Activated naive CD4-positive, alpha-beta T cell treated with anti-CD3 and anti-CD28 coated beads, Interleukin-2, amount 50 U/mL, for 24 hours (primary cell): Measurements from ENCODE around the gene DDX41.
"Not testable (repeated sequence)": the region's sequence is repeated elsewhere in the genome, so short reads cannot be mapped to it uniquely, and the experiment has no call there.

Source experiments
- H3K27ac Mint-ChIP-seq: one replicate; pipeline ENCODE4 v1.8.0; 2021; ENCODE audit warnings: mild to moderate bottlenecking, mixed read lengths
- H3K27me3 Mint-ChIP-seq: one replicate; pipeline ENCODE4 v1.8.0; 2021; ENCODE audit warnings: mixed read lengths
- H3K36me3 Mint-ChIP-seq: one replicate; pipeline ENCODE4 v1.8.0; 2021; ENCODE audit warnings: mixed read lengths
- H3K4me1 Mint-ChIP-seq: one replicate; pipeline ENCODE4 v1.8.0; 2021; ENCODE audit warnings: mixed read lengths
- H3K4me3 Mint-ChIP-seq: one replicate; pipeline ENCODE4 v1.8.0; 2021; ENCODE audit warnings: mild to moderate bottlenecking, mixed read lengths
- H3K9me3 Mint-ChIP-seq: one replicate; pipeline ENCODE4 v1.8.0; 2021; ENCODE audit warnings: mixed read lengths

DDX41 gene

GRCh38 chr5:177545487-177546257, 28.9 kb upstream of the DDX41 start:
- Mint-ChIP-seq H3K9me3 (no peaks in the 10 kb centered on the region), H3K27ac (peak overlapping the region; percentile 1), H3K36me3 (peaks cover 11% of the 10 kb centered on the region), H3K4me3 (no peak overlapping the region), H3K4me1 (peaks cover 47% of the 10 kb centered on the region), H3K27me3 (no peaks in the 10 kb centered on the region)

- H3K4me3 Mint-ChIP-seq: no peak overlapping the region
- H3K27ac Mint-ChIP-seq: peak overlapping the region; percentile 53
- H3K36me3 Mint-ChIP-seq: peaks cover 14% of the 10 kb centered on the region
- H3K27me3 Mint-ChIP-seq: no peaks in the 10 kb centered on the region
- H3K4me1 Mint-ChIP-seq: peaks cover 31% of the 10 kb centered on the region
- H3K9me3 Mint-ChIP-seq: no peaks in the 10 kb centered on the region
Observed at GRCh38 chr5:177542816-177543465, 26.2 kb upstream of the DDX41 start.

- H3K4me3 Mint-ChIP-seq: no peak overlapping the region
- peaks cover 12% of the 10 kb centered on the region for H3K36me3 Mint-ChIP-seq
- no peaks in the 10 kb centered on the region for H3K27me3 Mint-ChIP-seq
- no peaks in the 10 kb centered on the region for H3K9me3 Mint-ChIP-seq
- peaks cover 14% of the 10 kb centered on the region for H3K4me1 Mint-ChIP-seq
- H3K27ac Mint-ChIP-seq: no peak overlapping the region
Observed at GRCh38 chr5:177540438-177540837, 23.7 kb upstream of the DDX41 start.

- H3K4me3 Mint-ChIP-seq: no peak overlapping the region
- peaks cover 14% of the 10 kb centered on the region for H3K4me1 Mint-ChIP-seq
- H3K27me3 Mint-ChIP-seq: no peaks in the 10 kb centered on the region
- H3K27ac Mint-ChIP-seq: no peak overlapping the region
- peaks cover 12% of the 10 kb centered on the region for H3K36me3 Mint-ChIP-seq
- H3K9me3 Mint-ChIP-seq: no peaks in the 10 kb centered on the region
Observed at GRCh38 chr5:177539411-177539810, 22.6 kb upstream of the DDX41 start.

GRCh38 chr5:177538876-177539275, 22.1 kb upstream of the DDX41 start:
- no peak overlapping the region for H3K27ac Mint-ChIP-seq
- peaks cover 12% of the 10 kb centered on the region for H3K36me3 Mint-ChIP-seq
- no peak overlapping the region for H3K4me3 Mint-ChIP-seq
- no peaks in the 10 kb centered on the region for H3K27me3 Mint-ChIP-seq
- no peaks in the 10 kb centered on the region for H3K9me3 Mint-ChIP-seq
- peaks cover 14% of the 10 kb centered on the region for H3K4me1 Mint-ChIP-seq

- peaks cover 10% of the 10 kb centered on the region for H3K36me3 Mint-ChIP-seq
Observed at GRCh38 chr5:177537389-177538361, 20.9 kb upstream of the DDX41 start.

GRCh38 chr5:177536386-177536785, 19.6 kb upstream of the DDX41 start:
- Mint-ChIP-seq H3K4me1 (no peaks in the 10 kb centered on the region), H3K27ac (no peak overlapping the region), H3K9me3 (no peaks in the 10 kb centered on the region), H3K27me3 (no peaks in the 10 kb centered on the region), H3K4me3 (no peak overlapping the region), H3K36me3 (peaks cover 8% of the 10 kb centered on the region)

More at GRCh38 chr5:177537389-177538361, 20.9 kb upstream of the DDX41 start:
- Mint-ChIP-seq H3K4me1 (peaks cover 7% of the 10 kb centered on the region), H3K9me3 (no peaks in the 10 kb centered on the region), H3K4me3 (no peak overlapping the region), H3K27ac (no peak overlapping the region), H3K27me3 (no peaks in the 10 kb centered on the region)

GRCh38 chr5:177535125-177535524, 18.4 kb upstream of the DDX41 start:
- H3K36me3 Mint-ChIP-seq: peaks cover 13% of the 10 kb centered on the region
- no peak overlapping the region for H3K4me3 Mint-ChIP-seq
- no peaks in the 10 kb centered on the region for H3K27me3 Mint-ChIP-seq
- no peaks in the 10 kb centered on the region for H3K4me1 Mint-ChIP-seq
- H3K9me3 Mint-ChIP-seq: no peaks in the 10 kb centered on the region
- H3K27ac Mint-ChIP-seq: peak overlapping the region; percentile 38

- not testable (repeated sequence) for H3K4me1 Mint-ChIP-seq, H3K27ac Mint-ChIP-seq, H3K4me3 Mint-ChIP-seq, H3K9me3 Mint-ChIP-seq, H3K27me3 Mint-ChIP-seq
- H3K36me3 Mint-ChIP-seq: peaks cover 13% of the 10 kb centered on the region
Observed at GRCh38 chr5:177534433-177534832, 17.7 kb upstream of the DDX41 start.

GRCh38 chr5:177531209-177531940, 14.6 kb upstream of the DDX41 start:
- no peaks in the 10 kb centered on the region for H3K9me3 Mint-ChIP-seq
- H3K4me3 Mint-ChIP-seq: no peak overlapping the region
- H3K36me3 Mint-ChIP-seq: peaks cover 8% of the 10 kb centered on the region
- H3K4me1 Mint-ChIP-seq: no peaks in the 10 kb centered on the region
- H3K27ac Mint-ChIP-seq: no peak overlapping the region
- no peaks in the 10 kb centered on the region for H3K27me3 Mint-ChIP-seq

- H3K36me3 Mint-ChIP-seq: peaks cover 8% of the 10 kb centered on the region
- peak overlapping the region; percentile 67 for H3K27ac Mint-ChIP-seq
- no peaks in the 10 kb centered on the region for H3K27me3 Mint-ChIP-seq
- no peak overlapping the region for H3K4me3 Mint-ChIP-seq
- H3K4me1 Mint-ChIP-seq: no peaks in the 10 kb centered on the region
- H3K9me3 Mint-ChIP-seq: no peaks in the 10 kb centered on the region
Observed at GRCh38 chr5:177530638-177531037, 13.9 kb upstream of the DDX41 start.

- Mint-ChIP-seq H3K4me1 (no peaks in the 10 kb centered on the region), H3K27me3 (no peaks in the 10 kb centered on the region), H3K4me3 (no peak overlapping the region), H3K27ac (peak overlapping the region; percentile 53), H3K36me3 (peaks cover 8% of the 10 kb centered on the region), H3K9me3 (no peaks in the 10 kb centered on the region)
Observed at GRCh38 chr5:177529247-177530203, 12.8 kb upstream of the DDX41 start.

- H3K4me1 Mint-ChIP-seq: no peaks in the 10 kb centered on the region
- peaks cover 8% of the 10 kb centered on the region for H3K36me3 Mint-ChIP-seq
- H3K9me3 Mint-ChIP-seq: no peaks in the 10 kb centered on the region
- H3K4me3 Mint-ChIP-seq: no peak overlapping the region
- H3K27me3 Mint-ChIP-seq: no peaks in the 10 kb centered on the region
- H3K27ac Mint-ChIP-seq: no peak overlapping the region
Observed at GRCh38 chr5:177528631-177529030, 11.9 kb upstream of the DDX41 start.

GRCh38 chr5:177527595-177527994, 10.8 kb upstream of the DDX41 start:
- no peak overlapping the region for H3K4me3 Mint-ChIP-seq
- no peaks in the 10 kb centered on the region for H3K9me3 Mint-ChIP-seq
- no peaks in the 10 kb centered on the region for H3K27me3 Mint-ChIP-seq
- H3K27ac Mint-ChIP-seq: no peak overlapping the region
- H3K4me1 Mint-ChIP-seq: no peaks in the 10 kb centered on the region
- H3K36me3 Mint-ChIP-seq: peaks cover 8% of the 10 kb centered on the region
